ENCODE measurements around the gene DCUN1D3. TPM values are rescaled to one million over a fixed set of nuclear protein-coding genes. Genes with fewer than 3 reads are reported as not detected.
A peak's percentile ranks its signal among the peaks of the same experiment; 100 is the strongest.

The DCUN1D3 gene
- polyA plus RNA-seq, 1 donor (not counting 4 experiments of a cell fraction or from before 2014, with no cell fraction given): 9.4 TPM

DNA sequence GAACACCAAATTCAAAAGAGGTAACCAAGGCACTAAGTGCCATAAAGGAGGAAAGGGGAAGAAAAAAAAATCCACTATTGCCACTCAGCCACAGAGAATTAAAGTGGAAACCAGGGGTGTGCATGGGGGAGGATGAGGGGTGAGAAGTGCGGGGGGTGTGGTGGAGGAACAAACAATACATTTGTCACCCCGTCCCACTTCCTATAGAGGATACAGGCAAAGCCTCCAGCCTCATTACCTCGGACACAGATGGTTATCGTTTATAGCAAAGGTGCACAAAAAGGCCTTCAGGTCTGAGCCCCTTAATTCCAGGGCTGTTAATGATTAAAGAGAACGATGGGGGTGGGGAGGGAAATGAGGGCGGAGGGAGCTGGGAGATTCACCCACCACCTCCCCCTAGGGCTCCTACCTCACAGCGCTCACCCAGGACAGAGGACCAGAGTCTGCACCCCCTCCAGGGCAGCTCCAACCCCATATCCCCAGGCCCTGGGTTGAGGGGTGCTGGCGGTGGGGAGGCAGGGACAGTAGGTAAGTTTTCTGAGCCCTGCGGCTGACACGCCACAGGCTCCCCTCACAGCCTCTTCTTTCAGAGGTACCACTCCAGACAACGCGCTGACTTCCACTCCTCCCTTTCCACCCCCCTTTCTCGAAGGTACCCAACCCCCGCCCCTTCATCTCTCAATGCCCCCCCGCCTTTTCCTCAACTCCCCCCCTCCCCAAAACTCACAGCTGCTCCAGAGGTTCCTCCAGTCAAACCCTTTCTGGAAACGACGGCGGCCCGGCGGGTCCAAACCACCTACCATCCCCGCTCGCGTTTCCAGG, 470 bp downstream of the DCUN1D3 start:
- Histone ChIP-seq H3K4me2 (ENCODE audit: control insufficient read depth, extremely low read depth, insufficient read depth, low read depth, low read length) (peak overlapping the region; percentile 93), H4K20me1 (ENCODE audit: control insufficient read depth, extremely low read depth, insufficient read depth, low read length) (no peaks in the 10 kb centered on the region), H3K9me1 (ENCODE audit: control insufficient read depth, extremely low read depth, insufficient read depth, low read length) (peaks cover 5% of the 10 kb centered on the region), H3K9ac (ENCODE audit: control insufficient read depth, extremely low read depth, insufficient read depth, low read length) (peak overlapping the region; percentile 97), H3K9me3 (ENCODE audit: control insufficient read depth, low read depth, low read length) (no peaks in the 10 kb centered on the region), H3K4me1 (ENCODE audit: control insufficient read depth, extremely low read depth, insufficient read depth, low read length) (peaks cover 53% of the 10 kb centered on the region), H3K79me2 (ENCODE audit: control insufficient read depth, insufficient read depth, low read length) (peaks cover 63% of the 10 kb centered on the region), H3K27me3 (ENCODE audit: control insufficient read depth, extremely low read depth, insufficient read depth, low read length) (no peaks in the 10 kb centered on the region), H3K27ac (ENCODE audit: control insufficient read depth, insufficient read depth, low read length) (peak overlapping the region; percentile 75), H2AFZ (ENCODE audit: control insufficient read depth, low read length) (peak overlapping the region; percentile 16), H3K36me3 (ENCODE audit: control insufficient read depth in 2 of 2, extremely low read depth in 1 of 2, insufficient read depth in 2 of 2, low read length in 2 of 2) (peaks cover 3 to 14% of the 10 kb centered on the region in 2 experiments), H3K4me3 (ENCODE audit: control insufficient read depth in 2 of 3, extremely low read depth in 1 of 3, insufficient read depth in 2 of 3, low read depth in 1 of 3, low read length in 3 of 3) (peak overlapping the region; percentile 70 to 86 (median 85))
- FAIRE-seq (no peak), DNase-seq (ENCODE audit: low read depth, low spot score) (no peak)
- dilution Hi-C loops (cut with MboI; ENCODE audit: extremely low pct_ligation_motif_present, low sequenced_read_pairs): no loop called here
- TF ChIP-seq, protein P1, sequence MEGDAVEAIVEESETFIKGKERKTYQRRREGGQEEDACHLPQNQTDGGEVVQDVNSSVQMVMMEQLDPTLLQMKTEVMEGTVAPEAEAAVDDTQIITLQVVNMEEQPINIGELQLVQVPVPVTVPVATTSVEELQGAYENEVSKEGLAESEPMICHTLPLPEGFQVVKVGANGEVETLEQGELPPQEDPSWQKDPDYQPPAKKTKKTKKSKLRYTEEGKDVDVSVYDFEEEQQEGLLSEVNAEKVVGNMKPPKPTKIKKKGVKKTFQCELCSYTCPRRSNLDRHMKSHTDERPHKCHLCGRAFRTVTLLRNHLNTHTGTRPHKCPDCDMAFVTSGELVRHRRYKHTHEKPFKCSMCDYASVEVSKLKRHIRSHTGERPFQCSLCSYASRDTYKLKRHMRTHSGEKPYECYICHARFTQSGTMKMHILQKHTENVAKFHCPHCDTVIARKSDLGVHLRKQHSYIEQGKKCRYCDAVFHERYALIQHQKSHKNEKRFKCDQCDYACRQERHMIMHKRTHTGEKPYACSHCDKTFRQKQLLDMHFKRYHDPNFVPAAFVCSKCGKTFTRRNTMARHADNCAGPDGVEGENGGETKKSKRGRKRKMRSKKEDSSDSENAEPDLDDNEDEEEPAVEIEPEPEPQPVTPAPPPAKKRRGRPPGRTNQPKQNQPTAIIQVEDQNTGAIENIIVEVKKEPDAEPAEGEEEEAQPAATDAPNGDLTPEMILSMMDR (optimal IDR thresholded peaks at IDR 0.05 in 1 of 3, IDR thresholded peaks at IDR 0.05 in 1 of 3, conservative IDR thresholded peaks at IDR 0.05 in 1 of 3; ENCODE audit: extremely low read depth in 1 of 3, insufficient read depth in 2 of 3, low read length in 3 of 3): no peak

DNA sequence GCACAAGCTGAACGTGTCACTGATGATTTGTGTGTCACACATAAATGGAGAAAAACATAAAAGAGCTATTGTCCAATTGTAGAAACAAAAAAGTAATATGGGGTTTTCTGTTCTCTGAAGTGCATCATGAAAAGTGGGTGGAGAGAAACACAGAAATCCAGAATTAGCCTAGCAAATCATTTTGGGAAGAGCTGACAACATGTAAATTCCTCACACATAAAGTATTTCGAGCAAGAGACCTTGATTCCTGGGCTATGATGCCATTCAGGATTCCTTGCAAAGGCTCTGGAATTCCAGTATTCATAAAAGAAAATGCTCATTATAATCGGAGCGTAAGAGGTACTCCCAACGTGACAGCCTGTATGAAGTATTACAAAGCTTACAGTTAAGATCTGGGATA, 1.1 kb downstream of the DCUN1D3 start:
- peaks cover 6 to 18% of the 10 kb centered on the region in 2 experiments for H3K36me3 ChIP-seq (ENCODE audit: control insufficient read depth in 2 of 2, extremely low read depth in 1 of 2, insufficient read depth in 2 of 2, low read length in 2 of 2)
- dilution Hi-C loops (cut with MboI; ENCODE audit: extremely low pct_ligation_motif_present, low sequenced_read_pairs): no loop called here
- peak overlapping the region; percentile 93 for H3K4me2 ChIP-seq (ENCODE audit: control insufficient read depth, extremely low read depth, insufficient read depth, low read depth, low read length)
- peaks cover 5% of the 10 kb centered on the region for H3K9me1 ChIP-seq (ENCODE audit: control insufficient read depth, extremely low read depth, insufficient read depth, low read length)
- peak overlapping the region; percentile 70 to 86 (median 85) for H3K4me3 ChIP-seq (ENCODE audit: control insufficient read depth in 2 of 3, extremely low read depth in 1 of 3, insufficient read depth in 2 of 3, low read depth in 1 of 3, low read length in 3 of 3)
- FAIRE-seq: no peak
- peaks cover 47% of the 10 kb centered on the region for H3K4me1 ChIP-seq (ENCODE audit: control insufficient read depth, extremely low read depth, insufficient read depth, low read length)
- no peaks in the 10 kb centered on the region for H4K20me1 ChIP-seq (ENCODE audit: control insufficient read depth, extremely low read depth, insufficient read depth, low read length)
- no peak for DNase-seq (ENCODE audit: low read depth, low spot score)
- no peaks in the 10 kb centered on the region for H3K9me3 ChIP-seq (ENCODE audit: control insufficient read depth, low read depth, low read length)
- H3K27ac ChIP-seq (ENCODE audit: control insufficient read depth, insufficient read depth, low read length): peak overlapping the region; percentile 75
- H2AFZ ChIP-seq (ENCODE audit: control insufficient read depth, low read length): no peak overlapping the region
- H3K9ac ChIP-seq (ENCODE audit: control insufficient read depth, extremely low read depth, insufficient read depth, low read length): peak overlapping the region; percentile 97
- no peaks in the 10 kb centered on the region for H3K27me3 ChIP-seq (ENCODE audit: control insufficient read depth, extremely low read depth, insufficient read depth, low read length)
- H3K79me2 ChIP-seq (ENCODE audit: control insufficient read depth, insufficient read depth, low read length): peaks cover 69% of the 10 kb centered on the region
- no peak for TF ChIP-seq EZH2 (IDR thresholded peaks at IDR 0.05; ENCODE audit: low read length)
- TF ChIP-seq, protein P1 (optimal IDR thresholded peaks at IDR 0.05 in 1 of 3, IDR thresholded peaks at IDR 0.05 in 1 of 3, conservative IDR thresholded peaks at IDR 0.05 in 1 of 3; ENCODE audit: extremely low read depth in 1 of 3, insufficient read depth in 2 of 3, low read length in 3 of 3): no peak

All from keratinocyte (primary cell).